Hematopoietic multipotent progenitor cell treated with erythropoietin and hydrocortisone succinate and interleukin-3 and kit ligand, for 15 days (in vitro differentiated cells): Measurements from ENCODE around the gene ITPKC.

Source experiments
- DNase-seq: peaks from one replicate; pipeline ENCODE4 v3.0.0-alpha.2; 2015; ENCODE audit warnings: low spot score

Gene ITPKC

GRCh38 chr19:40690050-40690692, 26.7 kb upstream of the ITPKC start, which contains the start of gene NUMBL:
NUMBL (minus strand) TSS chr19:40690651; CDS start chr19:40690483, 168 bp downstream.
- DNase-seq, result no peak

- DNase-seq, result peak; percentile 93
These were observed 26.1 kb upstream of the ITPKC start for GRCh38 chr19:40690693-40691420.

GRCh38 chr19:40691421-40692211, 25.3 kb upstream of the ITPKC start:
- peak; percentile 50 for DNase-seq

- no peak for DNase-seq
These were observed 24.7 kb upstream of the ITPKC start for GRCh38 chr19:40692212-40692551.

GRCh38 chr19:40693150-40693788, 23.6 kb upstream of the ITPKC start:
- DNase-seq, result peak; percentile 47

GRCh38 chr19:40693896-40694295, 23.0 kb upstream of the ITPKC start:
- no peak for DNase-seq

- no peak for DNase-seq
These were observed 21.0 kb upstream of the ITPKC start for GRCh38 chr19:40695881-40696280.

GRCh38 chr19:40697007-40697406, 19.9 kb upstream of the ITPKC start:
- DNase-seq, result no peak

GRCh38 chr19:40700083-40700482, 16.8 kb upstream of the ITPKC start:
- no peak for DNase-seq

- no peak for DNase-seq
These were observed 15.2 kb upstream of the ITPKC start for GRCh38 chr19:40701758-40702157.

- peak; percentile 58 for DNase-seq
These were observed 14.4 kb upstream of the ITPKC start for GRCh38 chr19:40702337-40703012.

GRCh38 chr19:40703029-40703755, 13.7 kb upstream of the ITPKC start:
- DNase-seq, result no peak

- DNase-seq, result no peak
These were observed 12.2 kb upstream of the ITPKC start for GRCh38 chr19:40704491-40705361.

GRCh38 chr19:40705362-40705651, 11.6 kb upstream of the ITPKC start:
- no peak for DNase-seq

- no peak for DNase-seq
These were observed 10.8 kb upstream of the ITPKC start for GRCh38 chr19:40705950-40706619.

GRCh38 chr19:40707615-40708014, 9.3 kb upstream of the ITPKC start:
- DNase-seq, result no peak

GRCh38 chr19:40709817-40710216, 7.1 kb upstream of the ITPKC start:
- DNase-seq, result no peak

- no peak for DNase-seq
These were observed 3.0 kb upstream of the ITPKC start for GRCh38 chr19:40713939-40714338.

GRCh38 chr19:40714441-40715299, 2.2 kb upstream of the ITPKC start:
- DNase-seq, result peak; percentile 90
